Astrocyte (in vitro differentiated cells and primary cell): Measurements from ENCODE around the gene KDM6A. TPM values are rescaled to one million over a fixed set of nuclear protein-coding genes. Genes with fewer than 3 reads are reported as not detected.
A peak's percentile ranks its signal among the peaks of the same experiment; 100 is the strongest.
"Not testable (repeated sequence)": the region's sequence is repeated elsewhere in the genome, so short reads cannot be mapped to it uniquely, and the experiment has no call there.

Experiments used
- DNase-seq: peaks from one replicate; pipeline ENCODE4 v3.0.0-alpha.2; 2010; ENCODE audit warnings: low read depth
- FAIRE-seq: peaks from 2 replicates; lab custom pipeline; 2011; peaks lifted over from hg19 to GRCh38; lab: Jason Lieb, UNC
- H2AFZ ChIP-seq: 2 replicates; pipeline ENCODE4 v1.6.0; 2012; ENCODE audit warnings: low read depth, low read length, inconsistent platforms
- H3K27ac ChIP-seq: 2 replicates; pipeline ENCODE4 v1.5.1; 2011; ENCODE audit warnings: low read depth, low read length, inconsistent platforms
- H3K27me3 ChIP-seq: 2 replicates; pipeline ENCODE4 v1.6.0; 2011; ENCODE audit warnings: low read length, inconsistent platforms; ENCODE audit not compliant: insufficient read depth
- H3K36me3 ChIP-seq: 2 replicates; pipeline ENCODE4 v1.5.1; 2011; ENCODE audit warnings: low read length, inconsistent platforms; ENCODE audit not compliant: insufficient read depth
- H3K4me1 ChIP-seq: 2 replicates; pipeline ENCODE4 v1.5.1; 2011; ENCODE audit warnings: low read length, inconsistent platforms; ENCODE audit not compliant: insufficient read depth
- H3K4me2 ChIP-seq: 2 replicates; pipeline ENCODE4 v1.6.0; 2012; ENCODE audit warnings: low read length, inconsistent platforms
- H3K4me3 ChIP-seq: 2 replicates; pipeline ENCODE4 v1.5.1; 2011; ENCODE audit warnings: low read depth, mild to moderate bottlenecking, low read length, inconsistent platforms; ENCODE audit not compliant: insufficient read depth
- H3K79me2 ChIP-seq: 2 replicates; pipeline ENCODE4 v1.6.0; 2012; ENCODE audit warnings: mild to moderate bottlenecking, low read length, inconsistent platforms; ENCODE audit not compliant: insufficient read depth
- H3K9ac ChIP-seq: 2 replicates; pipeline ENCODE4 v1.6.0; 2012; ENCODE audit warnings: mild to moderate bottlenecking, low read length, inconsistent platforms
- H3K9me3 ChIP-seq: 2 replicates; pipeline ENCODE4 v1.5.1; 2012; ENCODE audit warnings: low read depth, mild to moderate bottlenecking, low read length, inconsistent platforms; ENCODE audit not compliant: insufficient read depth
- H4K20me1 ChIP-seq: 2 replicates; pipeline ENCODE4 v1.6.0; 2012; ENCODE audit warnings: low read length, inconsistent platforms; ENCODE audit not compliant: insufficient read depth
- H3K27ac Mint-ChIP-seq: one replicate; pipeline ENCODE4 v1.8.0; 2021; ENCODE audit warnings: mild to moderate bottlenecking, mixed read lengths; ENCODE audit not compliant: unreplicated experiment
- H3K27me3 Mint-ChIP-seq: one replicate; pipeline ENCODE4 v1.8.0; 2021; ENCODE audit warnings: low read depth, mixed read lengths; ENCODE audit not compliant: unreplicated experiment
- H3K36me3 Mint-ChIP-seq: one replicate; pipeline ENCODE4 v1.8.0; 2021; ENCODE audit warnings: low read depth, mixed read lengths; ENCODE audit not compliant: unreplicated experiment
- H3K4me1 Mint-ChIP-seq: one replicate; pipeline ENCODE4 v1.8.0; 2021; ENCODE audit warnings: low read depth, mixed read lengths; ENCODE audit not compliant: unreplicated experiment
- H3K4me3 Mint-ChIP-seq: one replicate; pipeline ENCODE4 v1.8.0; 2021; ENCODE audit warnings: mild to moderate bottlenecking, moderate library complexity, mixed read lengths; ENCODE audit not compliant: unreplicated experiment
- H3K9me3 Mint-ChIP-seq: one replicate; pipeline ENCODE4 v1.8.0; 2021; ENCODE audit warnings: mild to moderate bottlenecking, mixed read lengths; ENCODE audit not compliant: unreplicated experiment
- CTCF ChIP-seq: IDR thresholded peaks from 2 replicates; pipeline ENCODE4 v1.5.1; 2011; ENCODE audit warnings: low read depth, mild to moderate bottlenecking, inconsistent platforms, low read length, moderate library complexity; ENCODE audit not compliant: insufficient read depth
- EZH2 ChIP-seq: IDR thresholded peaks from 2 replicates; pipeline ENCODE4 v1.6.1; 2012; ENCODE audit warnings: mild to moderate bottlenecking, low read length, inconsistent platforms; ENCODE audit not compliant: insufficient read depth
- total RNA-seq: library from RNA; stranded (reverse); gene quantifications from 2 replicates; pipeline ENCODE4 v1.2.1, GENCODE V29; 2021

KDM6A gene
- total RNA-seq, 1 donor from 2014 or later, result 44.0 TPM

GRCh38 chrX:44997888-44998287, 124.9 kb downstream of the KDM6A start:
- no peaks in the 10 kb centered on the region for H3K9me3 Mint-ChIP-seq
- H3K4me1 Mint-ChIP-seq, result peaks cover 10% of the 10 kb centered on the region
- TF ChIP-seq CTCF, result no peak
- no peak for TF ChIP-seq EZH2
- H4K20me1 ChIP-seq, result peaks cover 11% of the 10 kb centered on the region
- no peak overlapping the region for H2AFZ ChIP-seq
- peak overlapping the region; percentile 62 for H3K27ac Mint-ChIP-seq
- no peak overlapping the region for H3K4me2 ChIP-seq
- no peaks in the 10 kb centered on the region for H3K27me3 ChIP-seq
- H3K36me3 ChIP-seq, result no peaks in the 10 kb centered on the region
- H3K4me1 ChIP-seq, result no peaks in the 10 kb centered on the region
- peaks cover 35% of the 10 kb centered on the region for H3K79me2 ChIP-seq
- H3K36me3 Mint-ChIP-seq, result peaks cover 9% of the 10 kb centered on the region
- no peak overlapping the region for H3K4me3 ChIP-seq
- H3K27me3 Mint-ChIP-seq, result no peaks in the 10 kb centered on the region
- no peak overlapping the region for H3K27ac ChIP-seq
- H3K9me3 ChIP-seq, result no peaks in the 10 kb centered on the region
- DNase-seq (no peak), FAIRE-seq (no peak)
- H3K4me3 Mint-ChIP-seq, result peak overlapping the region; percentile 58
- no peak overlapping the region for H3K9ac ChIP-seq

GRCh38 chrX:44999237-44999636, 126.2 kb downstream of the KDM6A start:
- Mint-ChIP-seq H3K27ac (peak overlapping the region; percentile 47), H3K4me1 (peaks cover 12% of the 10 kb centered on the region)
- not testable (repeated sequence) for FAIRE-seq, H2AFZ ChIP-seq, H3K4me2 ChIP-seq, H3K9me3 Mint-ChIP-seq, DNase-seq, H3K36me3 Mint-ChIP-seq, H3K27ac ChIP-seq, H3K4me3 ChIP-seq, H3K36me3 ChIP-seq, H3K9me3 ChIP-seq, H3K9ac ChIP-seq, H3K4me1 ChIP-seq, H3K4me3 Mint-ChIP-seq, H3K27me3 Mint-ChIP-seq, H3K27me3 ChIP-seq
- Histone ChIP-seq H3K79me2 (peaks cover 33% of the 10 kb centered on the region), H4K20me1 (peaks cover 11% of the 10 kb centered on the region)

GRCh38 chrX:44999872-45000271, 126.9 kb downstream of the KDM6A start:
- H3K79me2 ChIP-seq, result peaks cover 30% of the 10 kb centered on the region
- not testable (repeated sequence) for H3K9me3 ChIP-seq, H3K27me3 ChIP-seq, H3K4me3 Mint-ChIP-seq, H3K36me3 Mint-ChIP-seq, H3K4me2 ChIP-seq, H2AFZ ChIP-seq, DNase-seq, H3K4me3 ChIP-seq, H3K9ac ChIP-seq, H3K27me3 Mint-ChIP-seq, FAIRE-seq, H3K27ac ChIP-seq, H3K36me3 ChIP-seq, H3K27ac Mint-ChIP-seq, H3K4me1 ChIP-seq, H3K9me3 Mint-ChIP-seq
- peaks cover 12% of the 10 kb centered on the region for H3K4me1 Mint-ChIP-seq
- peaks cover 11% of the 10 kb centered on the region for H4K20me1 ChIP-seq
